ENCODE measurements around the gene GBX1. TPM values are rescaled to one million over a fixed set of nuclear protein-coding genes. Genes with fewer than 3 reads are reported as not detected.

The GBX1 gene
- total RNA-seq, 2 experiments from 2014 or later = not detected

- ChIA-PET POLR2A (no interaction called here), CTCF (interaction anchor here (0.6 to 3.1 kb wide), 27 partner anchors 8 to 213 kb away, joined by 3 to 20 read pairs (median 4); partner anchors contain the start of genes ABCB8 and ASB10)
These were observed 56.4 kb downstream of the GBX1 start for GRCh38 chr7:151110941-151111645.

- CTCF ChIA-PET = interaction anchor here (0.8 to 3.1 kb wide), 24 partner anchors 8 to 212 kb away, joined by 3 to 20 read pairs (median 4); partner anchors contain the start of gene ABCB8
- POLR2A ChIA-PET = no interaction called here
These were observed 57.1 kb downstream of the GBX1 start for GRCh38 chr7:151110236-151110940.

GRCh38 chr7:151109094-151110048 lies 58.1 kb downstream of the GBX1 start:
- ChIA-PET CTCF (interaction anchor here (0.9 to 3.1 kb wide), 7 partner anchors 17 to 211 kb away, joined by 3 to 12 read pairs (median 4); partner anchors contain the start of gene ABCB8), POLR2A (interaction anchor here (0.7 kb wide), 2 partner anchors 11 to 23 kb away, joined by 3 to 5 read pairs; no protein-coding TSS in a partner anchor)

- ChIA-PET POLR2A (interaction anchor here (0.6 kb wide), 1 partner anchor 52 kb away, joined by 3 read pairs; no protein-coding TSS in a partner anchor), CTCF (interaction anchor here (0.7 to 1.3 kb wide), 5 partner anchors 9 to 283 kb away, joined by 3 to 5 read pairs (median 3); no protein-coding TSS in a partner anchor)
These were observed 59.6 kb downstream of the GBX1 start for GRCh38 chr7:151107882-151108281.

GRCh38 chr7:151104411-151105235 lies 62.9 kb downstream of the GBX1 start:
- ChIA-PET POLR2A (no interaction called here), CTCF (interaction anchor here (0.7 kb wide), 1 partner anchor 205 kb away, joined by 4 read pairs; no protein-coding TSS in a partner anchor)

GRCh38 chr7:151103973-151104372 lies 63.5 kb downstream of the GBX1 start:
- POLR2A ChIA-PET = interaction anchor here (0.7 kb wide), 1 partner anchor 162 kb away, joined by 11 read pairs; no protein-coding TSS in a partner anchor
- CTCF ChIA-PET = no interaction called here

- ChIA-PET CTCF (interaction anchor here (0.6 to 1.5 kb wide), 3 partner anchors 8 to 93 kb away, joined by 3 to 5 read pairs (median 4); no protein-coding TSS in a partner anchor), POLR2A (no interaction called here)
These were observed 64.5 kb downstream of the GBX1 start for GRCh38 chr7:151102991-151103390.

- POLR2A ChIA-PET = no interaction called here
- CTCF ChIA-PET = interaction anchor here (0.6 to 2.4 kb wide), 4 partner anchors 9 to 1288 kb away, joined by 3 to 5 read pairs (median 4); no protein-coding TSS in a partner anchor
These were observed 65.7 kb downstream of the GBX1 start for GRCh38 chr7:151101621-151102396.

GRCh38 chr7:151100921-151101320 lies 66.6 kb downstream of the GBX1 start:
- POLR2A ChIA-PET = no interaction called here
- CTCF ChIA-PET = interaction anchor here (2.4 kb wide), 1 partner anchor 10 kb away, joined by 5 read pairs; no protein-coding TSS in a partner anchor

- CTCF ChIA-PET = interaction anchor here (2.4 kb wide), 1 partner anchor 11 kb away, joined by 5 read pairs; no protein-coding TSS in a partner anchor
These were observed 67.8 kb downstream of the GBX1 start for GRCh38 chr7:151099486-151100211.

More at GRCh38 chr7:151099486-151100211, 67.8 kb downstream of the GBX1 start:
- POLR2A ChIA-PET = no interaction called here

Other genes starting within 250 kb of the GBX1 start
- gene KCNH2, start 189.4 kb downstream of the GBX1 start, total RNA-seq = under 1 TPM; 0.11 to 0.13 TPM
- 1 to 10 TPM; 9.1 to 9.7 TPM for gene NOS3, start 176.7 kb downstream of the GBX1 start, total RNA-seq
- 1 to 10 TPM; 6.3 to 7.7 TPM for gene ATG9B, start 143.2 kb downstream of the GBX1 start, total RNA-seq
- 10 to 100 TPM; 55.8 to 56.4 TPM for gene ABCB8, start 139.2 kb downstream of the GBX1 start, total RNA-seq
- gene ASIC3, start 119.2 kb downstream of the GBX1 start, total RNA-seq = 1 to 10 TPM; 2.9 to 3.6 TPM
- gene CDK5, start 109.8 kb downstream of the GBX1 start, total RNA-seq = 10 to 100 TPM; 19.0 to 21.2 TPM
- gene SLC4A2, start 108.1 kb downstream of the GBX1 start, total RNA-seq = 100 to 1,000 TPM; 118 to 120 TPM
- 10 to 100 TPM; 78.3 to 84.4 TPM for gene FASTK, start 86.9 kb downstream of the GBX1 start, total RNA-seq
- gene TMUB1, start 84.2 kb downstream of the GBX1 start, total RNA-seq = 10 to 100 TPM; 77.4 to 79.7 TPM
- gene AGAP3, start 81.2 kb downstream of the GBX1 start, total RNA-seq = 10 to 100 TPM; 41.2 to 48.5 TPM
- gene ASB10, start 19.6 kb upstream of the GBX1 start, total RNA-seq = not detected
- gene H2BK1, start 42.8 kb upstream of the GBX1 start, total RNA-seq = not detected
- gene ABCF2, start 59.5 kb upstream of the GBX1 start, total RNA-seq = 10 to 100 TPM; 86.5 to 96.8 TPM
- 10 to 100 TPM; 34.4 to 35.0 TPM for gene CHPF2, start 64.8 kb upstream of the GBX1 start, total RNA-seq
- gene SMARCD3, start 81.0 kb upstream of the GBX1 start, total RNA-seq = 1 to 10 TPM; 1.3 to 2.9 TPM
- gene NUB1, start 174.1 kb upstream of the GBX1 start, total RNA-seq = 10 to 100 TPM; 36.0 to 40.4 TPM
- gene WDR86, start 242.3 kb upstream of the GBX1 start, total RNA-seq = not detected

All from activated CD8-positive, alpha-beta memory T cell treated with anti-CD3 and anti-CD28 coated beads for 36 hours (primary cell).